Ascending aorta (tissue), 2 donors: ENCODE measurements around the gene ELANE. TPM values are rescaled to one million over a fixed set of nuclear protein-coding genes. Genes with fewer than 3 reads are reported as not detected.

ENCODE experiments used
- DNase-seq, 2 donors: peaks; one replicate each; pipeline ENCODE4 v3.0.0-alpha.2; 2019; ENCODE audit warnings: low spot score in 2 of 2
- H3K27ac ChIP-seq, 2 donors: fragments of 200-600 bp; sonication (generic); one replicate each; pipeline ENCODE4 v1.5.1; 2016 to 2017; ENCODE audit warnings: mild to moderate bottlenecking in 1 of 2
- H3K27me3 ChIP-seq: fragments of 200-600 bp; sonication (generic); one replicate; pipeline ENCODE4 v1.5.1; 2017
- H3K36me3 ChIP-seq, 2 donors: fragments of 200-600 bp; sonication (generic); one replicate each; pipeline ENCODE4 v1.5.1; 2016
- H3K4me1 ChIP-seq, 2 donors: fragments of 200-600 bp; sonication (generic); one replicate each; pipeline ENCODE4 v1.5.1; 2016 to 2017; ENCODE audit warnings: mild to moderate bottlenecking in 1 of 2
- H3K4me3 ChIP-seq, 2 donors: fragments of 200-600 bp; sonication (generic); one replicate each; pipeline ENCODE4 v1.5.1; 2016 to 2017; ENCODE audit warnings: mild to moderate bottlenecking in 1 of 2
- H3K9me3 ChIP-seq, 2 donors: fragments of 200-600 bp; sonication (generic); one replicate each; pipeline ENCODE4 v1.5.1; 2016
- CTCF ChIP-seq, 3 experiments: fragments of 200-600 bp in 2 of 3; fragments of 450-650 bp in 1 of 3; sonication (generic) in 2 of 3; IDR thresholded peaks; one replicate each; pipeline ENCODE4 v1.5.1; 2016 to 2019; ENCODE audit warnings: antibody characterized with exemption in 3 of 3, mild to moderate bottlenecking in 1 of 3, moderate library complexity in 1 of 3
- intact Hi-C: fragments of 100-400 bp; cut with DNase I; formaldehyde crosslinking; loops from one replicate; pipeline ENCODE4 v1.15.1; 2023
- total RNA-seq: library from RNA; depleted of rRNA; stranded (reverse); fragments of >200 nt; gene quantifications from one replicate; pipeline ENCODE4 v1.1.0, GENCODE V29; 2016

ELANE gene
- total RNA-seq: not detected

- intact Hi-C loops: no loop called here
- no peak for DNase-seq
- Histone ChIP-seq H3K9me3 (no peaks in the 10 kb centered on the region), H3K4me3 (no peak within 1 kb of the TSS), H3K36me3 (no peaks in the 10 kb centered on the region), H3K27ac (no peak within 1 kb of the TSS), H3K4me1 (peaks cover 0 to 5% of the 10 kb centered on the region in 2 donors), H3K27me3 (peaks cover 20% of the 10 kb centered on the region)
- TF ChIP-seq CTCF (IDR thresholded peaks at IDR 0.05): no peak
Measured at GRCh38 chr19:852136-853013, at the start of gene ELANE. Gene ELANE, plus strand, starts transcription at chr19:852303. Its CDS starts 26 bp downstream, at chr19:852329.

- H3K27ac ChIP-seq: peak overlapping the region in 1 of 2 donors; percentile 21
- peaks cover 46 to 50% of the 10 kb centered on the region in 2 donors for H3K36me3 ChIP-seq
- TF ChIP-seq CTCF (IDR thresholded peaks at IDR 0.05): no peak
- H3K4me1 ChIP-seq: peaks cover 34 to 47% of the 10 kb centered on the region in 2 donors
- intact Hi-C loops: no loop called here
- DNase-seq: no peak
- no peaks in the 10 kb centered on the region for H3K27me3 ChIP-seq
- H3K9me3 ChIP-seq: no peaks in the 10 kb centered on the region
- H3K4me3 ChIP-seq: peak overlapping the region in 1 of 2 donors; percentile 52
Measured at GRCh38 chr19:802498-803098, 49.5 kb upstream of the ELANE start.

DNA sequence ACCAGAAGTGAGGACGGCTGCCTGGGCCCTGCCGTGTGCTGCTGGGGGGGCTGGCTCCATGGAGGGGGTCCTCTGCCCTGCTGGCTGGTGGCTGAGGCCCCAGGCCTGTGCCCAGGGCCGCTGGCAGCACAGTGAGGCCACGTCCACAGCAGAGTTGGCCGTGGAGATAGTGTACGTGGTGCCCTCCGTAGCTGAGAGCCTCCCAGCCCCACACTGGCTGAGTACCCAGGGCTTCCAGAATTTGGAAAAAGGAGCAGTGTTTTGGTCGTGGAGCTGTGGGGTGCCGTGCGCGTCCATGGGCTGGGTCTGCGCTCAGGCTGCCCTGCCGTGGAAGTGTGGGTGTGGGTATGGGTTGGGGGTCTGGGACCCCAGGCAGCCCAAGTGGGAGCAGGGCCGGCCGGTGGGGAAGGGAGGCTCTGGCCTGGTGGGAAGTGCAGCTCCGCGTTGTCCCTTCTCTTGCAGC is 49.0 kb upstream of the ELANE start:
- Histone ChIP-seq H3K4me3 (no peak overlapping the region), H3K36me3 (peaks cover 51 to 55% of the 10 kb centered on the region in 2 donors)
- DNase-seq: no peak

DNA sequence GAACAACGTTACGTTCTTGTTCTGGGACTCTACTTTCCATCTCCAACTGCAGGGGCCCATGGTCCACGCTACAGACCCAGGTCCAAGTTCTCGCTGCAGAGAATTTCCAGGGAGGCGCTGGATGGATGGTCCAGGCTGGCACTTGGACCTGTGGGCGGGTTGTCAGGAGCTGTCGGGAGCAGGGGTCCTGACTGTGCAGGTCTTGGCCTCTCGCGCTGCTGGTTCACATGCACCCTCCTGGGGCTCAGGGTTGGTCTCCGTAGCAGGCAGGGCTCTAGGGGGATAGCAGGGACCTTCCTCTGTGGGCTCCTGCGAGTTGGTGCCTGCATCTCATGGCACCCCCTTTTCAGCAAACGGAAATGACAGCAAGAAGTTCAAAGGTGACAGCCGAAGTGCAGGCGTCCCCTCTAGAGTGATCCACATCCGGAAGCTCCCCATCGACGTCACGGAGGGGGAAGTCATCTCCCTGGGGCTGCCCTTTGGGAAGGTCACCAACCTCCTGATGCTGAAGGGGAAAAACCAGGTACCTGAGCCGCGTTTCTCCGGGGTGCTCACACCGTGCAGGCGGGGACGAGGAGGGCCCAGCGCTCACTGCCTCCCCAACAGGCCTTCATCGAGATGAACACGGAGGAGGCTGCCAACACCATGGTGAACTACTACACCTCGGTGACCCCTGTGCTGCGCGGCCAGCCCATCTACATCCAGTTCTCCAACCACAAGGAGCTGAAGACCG is 48.3 kb upstream of the ELANE start:
- DNase-seq: no peak
- Histone ChIP-seq H3K36me3 (peaks cover 58 to 63% of the 10 kb centered on the region in 2 donors), H3K4me1 (peaks cover 33 to 43% of the 10 kb centered on the region in 2 donors), H3K4me3 (no peak overlapping the region), H3K27ac (no peak overlapping the region), H3K27me3 (no peaks in the 10 kb centered on the region), H3K9me3 (no peaks in the 10 kb centered on the region)
- intact Hi-C loops: no loop called here
- TF ChIP-seq CTCF (IDR thresholded peaks at IDR 0.05): no peak

More for the DNA sequence above, 49.0 kb upstream of the ELANE start:
- H3K4me1 ChIP-seq: peaks cover 34 to 47% of the 10 kb centered on the region in 2 donors
- no peak overlapping the region for H3K27ac ChIP-seq
- no peaks in the 10 kb centered on the region for H3K9me3 ChIP-seq
- TF ChIP-seq CTCF (IDR thresholded peaks at IDR 0.05): no peak
- H3K27me3 ChIP-seq: no peaks in the 10 kb centered on the region
- intact Hi-C loops: no loop called here

GRCh38 chr19:804419-805165 is 47.5 kb upstream of the ELANE start:
- no peak for TF ChIP-seq CTCF (IDR thresholded peaks at IDR 0.05)
- H3K27ac ChIP-seq: no peak overlapping the region
- no peak for DNase-seq
- H3K36me3 ChIP-seq: peaks cover 66 to 70% of the 10 kb centered on the region in 2 donors
- H3K9me3 ChIP-seq: no peaks in the 10 kb centered on the region
- H3K4me3 ChIP-seq: no peak overlapping the region
- intact Hi-C loops: no loop called here
- H3K4me1 ChIP-seq: peaks cover 26 to 35% of the 10 kb centered on the region in 2 donors
- no peaks in the 10 kb centered on the region for H3K27me3 ChIP-seq
